Measurements from ENCODE around the gene LIPJ.

LIPJ gene

DNA sequence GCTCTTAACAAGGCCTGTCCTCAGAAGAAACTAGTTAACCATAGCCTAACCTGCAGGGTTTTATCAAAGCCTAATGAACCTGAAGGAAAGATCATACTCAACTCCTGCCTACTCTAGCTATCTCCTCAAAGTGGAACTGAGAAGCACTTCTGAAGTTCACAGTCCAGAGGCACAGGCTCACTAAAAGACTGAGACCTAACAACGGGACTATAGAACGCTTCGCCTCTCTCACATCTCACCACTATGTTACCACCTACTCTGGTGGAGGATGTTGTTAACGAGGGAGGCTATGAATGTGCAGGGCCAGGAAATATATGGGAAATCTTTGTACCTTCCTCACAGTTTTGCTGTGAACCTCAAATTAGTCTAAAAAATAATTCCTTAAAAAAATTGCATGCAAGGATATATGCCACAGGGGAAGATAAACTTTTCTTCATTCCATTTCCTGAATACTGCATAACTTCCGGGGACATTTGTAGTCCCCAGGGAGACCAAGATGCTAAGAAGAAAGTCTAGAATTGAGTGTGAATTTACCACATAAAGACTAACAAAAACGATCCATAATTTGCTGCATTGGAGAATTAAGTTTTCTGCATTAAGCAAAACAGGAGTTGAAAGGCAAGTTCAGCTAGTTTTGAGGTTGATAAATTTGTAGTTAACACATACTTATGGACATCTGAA, 21.6 kb downstream of the LIPJ start:
- no peak overlapping the region for H3K27ac Mint-ChIP-seq
- H3K9me3 Mint-ChIP-seq: no peaks in the 10 kb centered on the region
- H3K4me1 Mint-ChIP-seq: peaks cover 4% of the 10 kb centered on the region
- TF ChIP-seq, protein P1, sequence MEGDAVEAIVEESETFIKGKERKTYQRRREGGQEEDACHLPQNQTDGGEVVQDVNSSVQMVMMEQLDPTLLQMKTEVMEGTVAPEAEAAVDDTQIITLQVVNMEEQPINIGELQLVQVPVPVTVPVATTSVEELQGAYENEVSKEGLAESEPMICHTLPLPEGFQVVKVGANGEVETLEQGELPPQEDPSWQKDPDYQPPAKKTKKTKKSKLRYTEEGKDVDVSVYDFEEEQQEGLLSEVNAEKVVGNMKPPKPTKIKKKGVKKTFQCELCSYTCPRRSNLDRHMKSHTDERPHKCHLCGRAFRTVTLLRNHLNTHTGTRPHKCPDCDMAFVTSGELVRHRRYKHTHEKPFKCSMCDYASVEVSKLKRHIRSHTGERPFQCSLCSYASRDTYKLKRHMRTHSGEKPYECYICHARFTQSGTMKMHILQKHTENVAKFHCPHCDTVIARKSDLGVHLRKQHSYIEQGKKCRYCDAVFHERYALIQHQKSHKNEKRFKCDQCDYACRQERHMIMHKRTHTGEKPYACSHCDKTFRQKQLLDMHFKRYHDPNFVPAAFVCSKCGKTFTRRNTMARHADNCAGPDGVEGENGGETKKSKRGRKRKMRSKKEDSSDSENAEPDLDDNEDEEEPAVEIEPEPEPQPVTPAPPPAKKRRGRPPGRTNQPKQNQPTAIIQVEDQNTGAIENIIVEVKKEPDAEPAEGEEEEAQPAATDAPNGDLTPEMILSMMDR (IDR thresholded peaks at IDR 0.05; ENCODE audit: unreplicated experiment in 3 of 3): no peak
- H3K4me3 Mint-ChIP-seq: no peak overlapping the region
- no peaks in the 10 kb centered on the region for H3K27me3 Mint-ChIP-seq (ENCODE audit: low read depth)
- H3K36me3 Mint-ChIP-seq (ENCODE audit: low read depth): no peaks in the 10 kb centered on the region

DNA sequence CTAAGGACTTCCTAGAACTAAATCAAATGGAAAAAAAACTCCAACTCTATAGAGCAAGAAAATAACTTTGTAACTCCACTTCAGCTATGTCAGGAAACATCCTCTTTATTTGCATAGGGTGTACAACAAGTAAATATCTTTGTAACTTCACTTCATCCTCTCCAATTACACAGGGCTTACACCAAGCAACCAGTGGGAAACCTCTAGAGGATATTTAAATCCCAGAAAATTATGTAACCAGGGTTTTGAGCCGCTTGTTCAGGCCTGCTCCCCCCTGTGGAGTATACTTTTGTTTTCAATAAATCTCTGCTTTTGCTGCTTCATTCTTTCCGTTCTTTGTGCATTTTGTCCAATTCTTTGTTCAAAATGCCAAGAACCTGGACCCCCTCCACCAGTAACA, 22.2 kb downstream of the LIPJ start:
- no peak overlapping the region for H3K27ac Mint-ChIP-seq
- H3K36me3 Mint-ChIP-seq (ENCODE audit: low read depth): no peaks in the 10 kb centered on the region
- H3K4me1 Mint-ChIP-seq: peaks cover 4% of the 10 kb centered on the region
- no peaks in the 10 kb centered on the region for H3K9me3 Mint-ChIP-seq
- no peak overlapping the region for H3K4me3 Mint-ChIP-seq
- TF ChIP-seq, protein P1 (IDR thresholded peaks at IDR 0.05; ENCODE audit: unreplicated experiment in 3 of 3): no peak
- H3K27me3 Mint-ChIP-seq (ENCODE audit: low read depth): no peaks in the 10 kb centered on the region

DNA sequence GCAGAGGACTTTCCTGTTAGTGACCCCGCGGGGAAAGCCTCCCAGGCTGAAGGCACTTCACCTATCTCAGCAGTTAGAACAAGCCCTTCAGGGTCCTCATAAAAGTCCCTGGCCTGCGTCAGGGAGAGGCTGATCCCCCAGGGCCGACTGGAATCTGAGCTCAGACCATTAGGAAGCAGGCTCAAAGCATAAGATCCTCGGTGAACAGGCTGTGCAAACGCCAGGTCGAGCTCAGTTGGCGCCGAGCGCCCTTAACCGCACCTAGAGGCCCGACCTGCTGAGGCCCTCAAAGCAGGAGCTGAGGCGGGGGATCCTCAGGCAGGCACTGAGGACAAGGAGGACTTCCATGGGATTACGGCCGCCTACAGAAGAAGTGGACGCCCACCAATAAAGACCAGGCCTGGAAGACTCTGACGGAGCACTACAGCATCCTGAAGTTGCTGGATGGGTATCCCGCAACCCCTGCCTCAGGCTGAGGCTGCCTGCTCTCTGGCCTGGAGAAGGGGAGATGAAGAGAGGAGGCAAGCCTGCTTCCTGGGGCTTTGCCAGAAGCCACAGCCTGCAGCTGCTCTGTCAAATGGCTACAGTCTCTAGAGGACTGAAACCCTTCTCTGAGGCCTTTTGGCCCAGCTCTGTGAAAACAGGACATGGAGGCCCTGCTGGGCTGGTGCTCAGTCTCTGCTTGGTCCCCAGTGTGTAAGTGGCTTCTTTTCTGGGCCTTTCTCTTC, 29.9 kb downstream of the LIPJ start:
- TF ChIP-seq, protein P1 (IDR thresholded peaks at IDR 0.05; ENCODE audit: unreplicated experiment in 3 of 3): no peak
- no peaks in the 10 kb centered on the region for H3K27me3 Mint-ChIP-seq (ENCODE audit: low read depth)
- no peaks in the 10 kb centered on the region for H3K36me3 Mint-ChIP-seq (ENCODE audit: low read depth)
- H3K9me3 Mint-ChIP-seq: peaks cover 3% of the 10 kb centered on the region
- H3K4me1 Mint-ChIP-seq: no peaks in the 10 kb centered on the region
- H3K4me3 Mint-ChIP-seq: no peak overlapping the region
- H3K27ac Mint-ChIP-seq: no peak overlapping the region

DNA sequence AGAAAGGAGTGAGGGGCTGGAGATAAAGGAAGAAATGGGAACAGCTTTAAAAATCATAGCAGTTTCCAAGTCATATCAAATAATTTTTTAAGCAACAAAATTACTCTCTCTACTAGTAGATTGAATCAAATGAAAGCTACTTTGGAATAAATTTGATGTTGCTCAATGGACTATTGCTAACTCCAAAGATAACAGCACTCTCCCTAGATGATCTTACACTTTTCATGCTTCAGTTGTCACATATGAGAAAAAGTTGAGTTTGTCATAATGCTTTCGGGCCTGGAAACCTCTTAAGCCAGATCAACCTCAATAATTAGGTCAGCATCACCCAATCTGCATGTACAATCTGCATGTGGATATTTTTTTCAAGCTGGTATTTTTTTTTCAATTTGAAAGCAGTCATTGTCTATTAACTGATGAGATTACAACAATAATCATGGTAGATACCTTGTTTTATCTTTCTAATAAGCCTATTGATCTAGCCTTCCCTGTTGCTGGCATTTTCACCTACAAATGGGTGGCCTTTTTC, 31.3 kb downstream of the LIPJ start:
- H3K36me3 Mint-ChIP-seq (ENCODE audit: low read depth): no peaks in the 10 kb centered on the region
- peaks cover 3% of the 10 kb centered on the region for H3K9me3 Mint-ChIP-seq
- no peaks in the 10 kb centered on the region for H3K4me1 Mint-ChIP-seq
- TF ChIP-seq, protein P1 (IDR thresholded peaks at IDR 0.05; ENCODE audit: unreplicated experiment in 3 of 3): no peak
- H3K27me3 Mint-ChIP-seq (ENCODE audit: low read depth): no peaks in the 10 kb centered on the region
- H3K4me3 Mint-ChIP-seq: no peak overlapping the region
- no peak overlapping the region for H3K27ac Mint-ChIP-seq

DNA sequence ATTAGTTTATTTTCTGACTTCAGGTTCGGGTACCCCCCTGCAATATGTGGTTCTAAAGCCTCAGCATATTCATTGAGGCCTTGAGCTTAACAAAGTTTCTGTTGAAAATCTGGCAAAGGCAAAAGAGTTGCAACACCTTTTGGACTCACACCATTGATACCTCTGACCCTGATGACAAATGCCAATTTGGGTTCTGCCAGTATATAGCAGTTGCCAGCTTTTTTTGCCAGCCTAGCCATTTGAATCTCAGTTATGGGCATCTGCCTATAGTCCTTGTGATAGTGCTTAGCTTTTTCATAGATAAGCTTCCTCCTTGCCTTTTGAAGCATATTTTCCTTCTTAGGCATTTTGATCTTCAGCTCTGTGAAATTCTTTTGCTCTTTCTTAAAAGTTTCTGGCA, 31.9 kb downstream of the LIPJ start:
- Mint-ChIP-seq H3K27me3 (ENCODE audit: low read depth) (no peaks in the 10 kb centered on the region), H3K4me3 (no peak overlapping the region), H3K36me3 (ENCODE audit: low read depth) (no peaks in the 10 kb centered on the region), H3K4me1 (no peaks in the 10 kb centered on the region), H3K9me3 (peaks cover 3% of the 10 kb centered on the region), H3K27ac (no peak overlapping the region)
- TF ChIP-seq, protein P1 (IDR thresholded peaks at IDR 0.05; ENCODE audit: unreplicated experiment in 3 of 3): no peak

Measured in nephron (organoid).